GM19463 (cell line): ENCODE data around the gene LDHB.
A peak's percentile ranks its signal among the peaks of the same experiment; 100 is the strongest.
"Not testable (repeated sequence)": the region's sequence is repeated elsewhere in the genome, so short reads cannot be mapped to it uniquely, and the experiment has no call there.

Experiments
- ATAC-seq: cut with Tn5 transposase; IDR thresholded peaks from one replicate; pipeline ENCODE4 v1.9.1; 2021; ENCODE audit warnings: mild to moderate bottlenecking, moderate library complexity; ENCODE audit not compliant: unreplicated experiment

Gene LDHB

GRCh38 chr12:21657326-21658077 is at the start of gene LDHB:
LDHB (minus strand) TSS chr12:21657842; CDS start chr12:21654671, 3,171 bp downstream.
- peak; percentile 95 for ATAC-seq

GRCh38 chr12:21704847-21705246 is 47.2 kb upstream of the LDHB start:
- no peak for ATAC-seq

GRCh38 chr12:21699851-21700250 is 42.2 kb upstream of the LDHB start:
- ATAC-seq = no peak

GRCh38 chr12:21697904-21698630 is 40.4 kb upstream of the LDHB start:
- ATAC-seq = no peak

GRCh38 chr12:21696625-21697024 is 39.0 kb upstream of the LDHB start:
- no peak for ATAC-seq

- ATAC-seq = no peak
Observed at GRCh38 chr12:21695986-21696385, 38.3 kb upstream of the LDHB start.

- ATAC-seq = no peak
Observed at GRCh38 chr12:21694660-21695059, 37.0 kb upstream of the LDHB start.

- no peak for ATAC-seq
Observed at GRCh38 chr12:21691515-21691914, 33.9 kb upstream of the LDHB start.

- ATAC-seq = no peak
Observed at GRCh38 chr12:21690704-21691368, 33.2 kb upstream of the LDHB start.

GRCh38 chr12:21683115-21683514 is 25.5 kb upstream of the LDHB start:
- ATAC-seq = no peak

GRCh38 chr12:21678959-21679358 is 21.3 kb upstream of the LDHB start:
- ATAC-seq = no peak

- ATAC-seq = no peak
Observed at GRCh38 chr12:21677622-21678277, 20.1 kb upstream of the LDHB start.

GRCh38 chr12:21677204-21677603 is 19.6 kb upstream of the LDHB start:
- ATAC-seq = no peak

GRCh38 chr12:21676776-21677175 is 19.1 kb upstream of the LDHB start:
- no peak for ATAC-seq

GRCh38 chr12:21675641-21676040 is 18.0 kb upstream of the LDHB start:
- no peak for ATAC-seq

- no peak for ATAC-seq
Observed at GRCh38 chr12:21675096-21675495, 17.5 kb upstream of the LDHB start.

GRCh38 chr12:21673830-21674552 is 16.3 kb upstream of the LDHB start:
- not testable (repeated sequence) for ATAC-seq

GRCh38 chr12:21672146-21672545 is 14.5 kb upstream of the LDHB start:
- ATAC-seq = no peak

GRCh38 chr12:21666722-21667121 is 9.1 kb upstream of the LDHB start:
- peak; percentile 60 for ATAC-seq

GRCh38 chr12:21665816-21666215 is 8.2 kb upstream of the LDHB start:
- ATAC-seq = no peak
